ENCODE results near the gene SLX4.
"Not testable (repeated sequence)": the region's sequence is repeated elsewhere in the genome, so short reads cannot be mapped to it uniquely, and the experiment has no call there.

Gene SLX4

GRCh38 chr16:3611146-3611975 is at the start of gene SLX4:
TSS of gene SLX4 (minus strand) at chr16:3611606. CDS start at chr16:3608964, 2,642 bp downstream.
- peak; percentile 90 for DNase-seq

- peak; percentile 77 for DNase-seq
Observed at GRCh38 chr16:3659251-3659650, 47.8 kb upstream of the SLX4 start.

GRCh38 chr16:3656491-3657468 is 45.4 kb upstream of the SLX4 start:
- DNase-seq: no peak

GRCh38 chr16:3656160-3656490 is 44.7 kb upstream of the SLX4 start:
- not testable (repeated sequence) for DNase-seq

GRCh38 chr16:3655396-3656159 is 44.2 kb upstream of the SLX4 start:
- DNase-seq: no peak

GRCh38 chr16:3655030-3655395 is 43.6 kb upstream of the SLX4 start:
- DNase-seq: no peak

- peak; percentile 45 for DNase-seq
Observed at GRCh38 chr16:3654249-3654991, 43.0 kb upstream of the SLX4 start, which contains the start of gene DNASE1. TSS of gene DNASE1 (plus strand) at chr16:3654691. CDS start at chr16:3655374, 683 bp downstream.

GRCh38 chr16:3652373-3653195 is 41.2 kb upstream of the SLX4 start:
- DNase-seq: no peak

- DNase-seq: no peak
Observed at GRCh38 chr16:3651461-3652372, 40.3 kb upstream of the SLX4 start.

GRCh38 chr16:3650631-3651265 is 39.3 kb upstream of the SLX4 start:
- no peak for DNase-seq

GRCh38 chr16:3646348-3646920 is 35.0 kb upstream of the SLX4 start:
- no peak for DNase-seq

GRCh38 chr16:3645504-3646347 is 34.3 kb upstream of the SLX4 start:
- peak; percentile 59 for DNase-seq

GRCh38 chr16:3645108-3645503 is 33.7 kb upstream of the SLX4 start:
- no peak for DNase-seq

- no peak for DNase-seq
Observed at GRCh38 chr16:3643095-3643730, 31.8 kb upstream of the SLX4 start.

- peak; percentile 28 for DNase-seq
Observed at GRCh38 chr16:3642397-3643094, 31.1 kb upstream of the SLX4 start.

- DNase-seq: no peak
Observed at GRCh38 chr16:3641801-3642396, 30.5 kb upstream of the SLX4 start.
